HCT116 (cell line): ENCODE measurements around the gene FCHO2. TPM values are rescaled to one million over a fixed set of nuclear protein-coding genes. Genes with fewer than 3 reads are reported as not detected.

Experiments
- ATAC-seq: fragments of 200-7000 bp; cut with Tn5 transposase; 2 replicates; pipeline ENCODE4 v1.9.1; 2020; ENCODE audit warnings: mild to moderate bottlenecking, moderate library complexity
- BruUV-seq: library from RNA; stranded (reverse); fragments of 400-500 nt; replicated peaks from 2 replicates; lab custom pipeline; 2021; lab: Mats Ljungman, UMichigan
- CTCF ChIA-PET: fragments of 300-600 bp; sonication (Branson Sonifier 250); formaldehyde crosslinking; loops from one replicate; lab custom pipeline; 2021; ENCODE audit warnings: antibody characterized with exemption; lab: Charles Lee
- POLR2A ChIA-PET: fragments of 300-600, 350-600 bp; sonication (Branson Sonifier 250); formaldehyde crosslinking; loops from one replicate; lab custom pipeline; 2021; ENCODE audit warnings: antibody characterized with exemption; lab: Charles Lee
- RAD21 ChIA-PET, 2 experiments: fragments of 300-600 bp; sonication (Branson Sonifier 250); formaldehyde crosslinking; loops; one replicate each; lab custom pipeline; 2023; ENCODE audit warnings: low total read pairs in 2 of 2; ENCODE audit not compliant: uncharacterized antibody in 2 of 2, unreplicated experiment in 2 of 2, low non-redundant PET in 1 of 2; lab: Charles Lee
- DNase-seq: peaks from one replicate; pipeline ENCODE4 v3.0.0-alpha.2; 2010; ENCODE audit warnings: low read depth, low spot score
- H2AFZ ChIP-seq: fragments of 200-600 bp; shearing (Covaris generic), sonication (generic); 2 replicates; pipeline ENCODE4 v1.6.1; 2017; ENCODE audit warnings: low read depth, mixed run types, mixed read lengths, antibody characterized with exemption, low read length; ENCODE audit not compliant: poor library complexity, severe bottlenecking
- H3K27ac ChIP-seq: 2 replicates; pipeline ENCODE4 v1.5.1; 2012; ENCODE audit warnings: low read depth, low read length
- H3K27me3 ChIP-seq: fragments of 200-600 bp; sonication (generic); 2 replicates; pipeline ENCODE4 v1.6.1; 2016; ENCODE audit warnings: mixed run types, low read length, mixed read lengths; ENCODE audit not compliant: insufficient read depth
- H3K36me3 ChIP-seq, 2 experiments: fragments of 200-500 bp in 1 of 2; fragments of 200-600 bp in 1 of 2; sonication (Bioruptor generic) in 1 of 2; sonication (generic) in 1 of 2; 2 replicates each; pipeline versions ENCODE4 v1.5.1 to v1.6.1; 2014 to 2016; ENCODE audit warnings: low read length in 2 of 2, inconsistent platforms in 1 of 2, mixed read lengths in 1 of 2, mixed run types in 1 of 2; ENCODE audit not compliant: insufficient read depth in 2 of 2, control insufficient read depth in 1 of 2
- H3K4me1 ChIP-seq, 2 experiments: fragments of 200-600 bp in 1 of 2; sonication (generic) in 1 of 2; 2 replicates each; pipeline versions ENCODE4 v1.5.1 to v1.6.1; 2012 to 2017; ENCODE audit warnings: low read length in 2 of 2, inconsistent platforms in 1 of 2, mild to moderate bottlenecking in 1 of 2, mixed read lengths in 1 of 2, mixed run types in 1 of 2, moderate library complexity in 1 of 2; ENCODE audit not compliant: insufficient read depth in 2 of 2, control insufficient read depth in 1 of 2
- H3K4me2 ChIP-seq: fragments of 200-600 bp; sonication (generic); 2 replicates; pipeline ENCODE4 v1.6.1; 2017; ENCODE audit warnings: mixed run types, low read length, mixed read lengths
- H3K4me3 ChIP-seq, 2 experiments: fragments of 200-600 bp in 1 of 2; sonication (generic) in 1 of 2; replicated peaks in 1 of 2; 2 replicates each; pipeline ENCODE4 v1.5.1; 2011 to 2016; ENCODE audit warnings: low read length in 2 of 2, control low read depth in 1 of 2, low read depth in 1 of 2, mild to moderate bottlenecking in 1 of 2, mixed read lengths in 1 of 2, mixed run types in 1 of 2
- H3K79me2 ChIP-seq: fragments of 200-600 bp; sonication (generic); 2 replicates; pipeline ENCODE4 v1.6.1; 2017; ENCODE audit warnings: mild to moderate bottlenecking, mixed run types, low read length, moderate library complexity, mixed read lengths; ENCODE audit not compliant: insufficient read depth
- H3K9ac ChIP-seq: fragments of 200-600 bp; sonication (generic); 2 replicates; pipeline ENCODE4 v1.6.1; 2016; ENCODE audit warnings: low read length, mixed read lengths
- H3K9me2 ChIP-seq: fragments of 200-600 bp; sonication (generic), shearing (Covaris generic); 2 replicates; pipeline ENCODE4 v1.6.1; 2017; ENCODE audit warnings: mixed run types, mild to moderate bottlenecking, moderate library complexity; ENCODE audit not compliant: insufficient read depth
- H3K9me3 ChIP-seq, 2 experiments: fragments of 200-500 bp in 1 of 2; fragments of 200-600 bp in 1 of 2; sonication (Bioruptor generic) in 1 of 2; sonication (generic) in 1 of 2; 2 replicates each; pipeline ENCODE4 v1.6.1; 2014 to 2017; ENCODE audit warnings: low read length in 2 of 2, mixed read lengths in 2 of 2, inconsistent platforms in 1 of 2, low read depth in 1 of 2, mild to moderate bottlenecking in 1 of 2, mixed run types in 1 of 2, moderate library complexity in 1 of 2; ENCODE audit not compliant: control insufficient read depth in 1 of 2, insufficient read depth in 1 of 2
- H4K20me1 ChIP-seq: fragments of 200-600 bp; sonication (generic), shearing (Covaris generic); 2 replicates; pipeline ENCODE4 v1.6.1; 2017; ENCODE audit warnings: mixed run types, mild to moderate bottlenecking, moderate library complexity; ENCODE audit not compliant: insufficient read depth
- CBX3 ChIP-seq: IDR thresholded peaks from 2 replicates; pipeline ENCODE4 v1.6.1; 2012; ENCODE audit warnings: low read depth
- CEBPB ChIP-seq: IDR thresholded peaks from 2 replicates; pipeline ENCODE4 v1.6.1; 2012; ENCODE audit warnings: low read depth
- EGR1 ChIP-seq: IDR thresholded peaks from 2 replicates; pipeline ENCODE4 v1.6.1; 2012; ENCODE audit warnings: low read depth
- EZH2 ChIP-seq: fragments of 200-600 bp; sonication (generic); IDR thresholded peaks from 2 replicates; pipeline ENCODE4 v1.6.1; 2017; ENCODE audit warnings: antibody characterized with exemption, mixed run types
- EZH2phosphoT487 ChIP-seq: fragments of 200-600 bp; IDR thresholded peaks from 2 replicates; pipeline ENCODE4 v1.6.1; 2018; ENCODE audit warnings: antibody characterized with exemption, borderline replicate concordance
- JUND ChIP-seq: IDR thresholded peaks from 2 replicates; pipeline ENCODE4 v1.6.1; 2012
- SIN3A ChIP-seq: IDR thresholded peaks from 2 replicates; pipeline ENCODE4 v1.6.1; 2012; ENCODE audit warnings: low read depth
- SP1 ChIP-seq: IDR thresholded peaks from 2 replicates; pipeline ENCODE4 v1.6.1; 2012; ENCODE audit warnings: low read depth
- SRF ChIP-seq: IDR thresholded peaks from 2 replicates; pipeline ENCODE4 v1.6.1; 2012; ENCODE audit warnings: low read depth
- TCF7L2 ChIP-seq: IDR thresholded peaks from 2 replicates; pipeline ENCODE4 v1.7.0; 2011; ENCODE audit warnings: borderline replicate concordance, inconsistent platforms; ENCODE audit not compliant: insufficient read depth, insufficient read length; ENCODE audit errors: extremely low read depth
- YY1 ChIP-seq: IDR thresholded peaks from 2 replicates; pipeline ENCODE4 v1.6.1; 2011; ENCODE audit warnings: low read length, low read depth, moderate library complexity, mild to moderate bottlenecking; ENCODE audit not compliant: insufficient replicate concordance; ENCODE audit errors: extremely low read depth
- ZNF274 ChIP-seq: fragments of 200-500 bp; sonication (Bioruptor generic); IDR thresholded peaks from 2 replicates; pipeline ENCODE4 v1.6.1; 2014; ENCODE audit warnings: mild to moderate bottlenecking, low read depth, low read length, inconsistent platforms
- intact Hi-C: fragments of 100-400 bp; cut with micrococcal nuclease; formaldehyde crosslinking; loops from 2 replicates; pipeline ENCODE4 v1.10.0; 2022
- total RNA-seq: library from RNA; stranded (reverse); gene quantifications from one replicate; pipeline ENCODE4 v1.2.1, GENCODE V29; 2021; ENCODE audit not compliant: unreplicated experiment
- TF ChIP-seq, protein P1 (sequence below): IDR thresholded peaks from 2 replicates; pipeline ENCODE4 v1.6.1; 2012
- TF ChIP-seq, protein P2 (sequence below), 3 experiments: fragments of 200-600 bp in 1 of 3; sonication (generic) in 1 of 3; IDR thresholded peaks in 2 of 3; conservative IDR thresholded peaks in 1 of 3; 2 replicates each; pipeline ENCODE4 v1.5.1; 2012 to 2017; ENCODE audit warnings: low read depth in 2 of 3, low read length in 2 of 3, antibody characterized with exemption in 1 of 3, borderline replicate concordance in 1 of 3, control low read depth in 1 of 3, mild to moderate bottlenecking in 1 of 3, mixed read lengths in 1 of 3, mixed run types in 1 of 3, moderate library complexity in 1 of 3; ENCODE audit not compliant: insufficient read depth in 1 of 3
- TF ChIP-seq, protein P3 (sequence below): IDR thresholded peaks from 2 replicates; pipeline ENCODE4 v1.6.1; 2012; ENCODE audit warnings: low read depth

Gene FCHO2
- total RNA-seq, 1 experiment from 2014 or later = 18.7 TPM

DNA sequence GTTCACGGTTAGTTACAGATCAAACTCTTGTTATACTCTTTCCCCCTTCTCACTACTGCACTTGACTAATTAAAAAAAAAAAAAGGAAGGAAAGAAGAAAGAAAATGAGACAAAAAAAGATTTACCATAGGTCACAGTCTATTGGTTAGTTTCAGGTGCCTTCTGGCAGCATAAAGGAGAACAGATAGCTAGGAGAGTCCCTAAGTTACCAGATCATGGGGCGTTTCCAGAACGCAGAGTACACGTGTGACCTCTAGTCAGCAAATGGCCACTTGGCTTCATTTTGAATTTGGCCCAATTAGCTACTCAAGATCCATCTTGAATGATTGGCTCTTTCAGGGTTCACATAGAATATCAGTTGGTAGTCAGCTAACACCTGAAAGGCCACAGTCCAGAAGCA lies 144.3 kb downstream of the FCHO2 start:
- Histone ChIP-seq H4K20me1 (no peaks in the 10 kb centered on the region), H2AFZ (no peak overlapping the region), H3K9me2 (no peaks in the 10 kb centered on the region), H3K9me3 (no peaks in the 10 kb centered on the region), H3K36me3 (no peaks in the 10 kb centered on the region), H3K79me2 (no peaks in the 10 kb centered on the region), H3K4me3 (no peak overlapping the region), H3K27me3 (no peaks in the 10 kb centered on the region), H3K4me2 (no peak overlapping the region), H3K9ac (no peak overlapping the region), H3K4me1 (peaks cover 0 to 4% of the 10 kb centered on the region in 2 experiments; a peak in 1 of 4 replicates), H3K27ac (no peak overlapping the region)
- ChIA-PET RAD21 (no interaction called here), CTCF (interaction anchor here (0.6 kb wide), 1 partner anchor 17 kb away, joined by 3 read pairs; no protein-coding TSS in a partner anchor), POLR2A (no interaction called here)
- ATAC-seq (no peak), DNase-seq (no peak)
- BruUV-seq = no TSS peak
- TF ChIP-seq ZNF274 = no peak
- no peak for TF ChIP-seq JUND
- TF ChIP-seq SRF = no peak
- no peak for TF ChIP-seq SP1
- TF ChIP-seq EZH2 = no peak
- TF ChIP-seq EZH2phosphoT487 = no peak
- no peak for TF ChIP-seq CBX3
- no peak for TF ChIP-seq YY1
- TF ChIP-seq, protein P1, sequence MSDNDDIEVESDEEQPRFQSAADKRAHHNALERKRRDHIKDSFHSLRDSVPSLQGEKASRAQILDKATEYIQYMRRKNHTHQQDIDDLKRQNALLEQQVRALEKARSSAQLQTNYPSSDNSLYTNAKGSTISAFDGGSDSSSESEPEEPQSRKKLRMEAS = no peak
- TF ChIP-seq CEBPB = no peak
- TF ChIP-seq, protein P2, sequence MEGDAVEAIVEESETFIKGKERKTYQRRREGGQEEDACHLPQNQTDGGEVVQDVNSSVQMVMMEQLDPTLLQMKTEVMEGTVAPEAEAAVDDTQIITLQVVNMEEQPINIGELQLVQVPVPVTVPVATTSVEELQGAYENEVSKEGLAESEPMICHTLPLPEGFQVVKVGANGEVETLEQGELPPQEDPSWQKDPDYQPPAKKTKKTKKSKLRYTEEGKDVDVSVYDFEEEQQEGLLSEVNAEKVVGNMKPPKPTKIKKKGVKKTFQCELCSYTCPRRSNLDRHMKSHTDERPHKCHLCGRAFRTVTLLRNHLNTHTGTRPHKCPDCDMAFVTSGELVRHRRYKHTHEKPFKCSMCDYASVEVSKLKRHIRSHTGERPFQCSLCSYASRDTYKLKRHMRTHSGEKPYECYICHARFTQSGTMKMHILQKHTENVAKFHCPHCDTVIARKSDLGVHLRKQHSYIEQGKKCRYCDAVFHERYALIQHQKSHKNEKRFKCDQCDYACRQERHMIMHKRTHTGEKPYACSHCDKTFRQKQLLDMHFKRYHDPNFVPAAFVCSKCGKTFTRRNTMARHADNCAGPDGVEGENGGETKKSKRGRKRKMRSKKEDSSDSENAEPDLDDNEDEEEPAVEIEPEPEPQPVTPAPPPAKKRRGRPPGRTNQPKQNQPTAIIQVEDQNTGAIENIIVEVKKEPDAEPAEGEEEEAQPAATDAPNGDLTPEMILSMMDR (IDR thresholded peaks at IDR 0.05 in 2 of 3, conservative IDR thresholded peaks at IDR 0.05 in 1 of 3; ENCODE audit: borderline replicate concordance in 1 of 3, insufficient read depth in 1 of 3, low read depth in 2 of 3, low read length in 2 of 3) = no peak
- no peak for TF ChIP-seq EGR1
- TF ChIP-seq, protein P3, sequence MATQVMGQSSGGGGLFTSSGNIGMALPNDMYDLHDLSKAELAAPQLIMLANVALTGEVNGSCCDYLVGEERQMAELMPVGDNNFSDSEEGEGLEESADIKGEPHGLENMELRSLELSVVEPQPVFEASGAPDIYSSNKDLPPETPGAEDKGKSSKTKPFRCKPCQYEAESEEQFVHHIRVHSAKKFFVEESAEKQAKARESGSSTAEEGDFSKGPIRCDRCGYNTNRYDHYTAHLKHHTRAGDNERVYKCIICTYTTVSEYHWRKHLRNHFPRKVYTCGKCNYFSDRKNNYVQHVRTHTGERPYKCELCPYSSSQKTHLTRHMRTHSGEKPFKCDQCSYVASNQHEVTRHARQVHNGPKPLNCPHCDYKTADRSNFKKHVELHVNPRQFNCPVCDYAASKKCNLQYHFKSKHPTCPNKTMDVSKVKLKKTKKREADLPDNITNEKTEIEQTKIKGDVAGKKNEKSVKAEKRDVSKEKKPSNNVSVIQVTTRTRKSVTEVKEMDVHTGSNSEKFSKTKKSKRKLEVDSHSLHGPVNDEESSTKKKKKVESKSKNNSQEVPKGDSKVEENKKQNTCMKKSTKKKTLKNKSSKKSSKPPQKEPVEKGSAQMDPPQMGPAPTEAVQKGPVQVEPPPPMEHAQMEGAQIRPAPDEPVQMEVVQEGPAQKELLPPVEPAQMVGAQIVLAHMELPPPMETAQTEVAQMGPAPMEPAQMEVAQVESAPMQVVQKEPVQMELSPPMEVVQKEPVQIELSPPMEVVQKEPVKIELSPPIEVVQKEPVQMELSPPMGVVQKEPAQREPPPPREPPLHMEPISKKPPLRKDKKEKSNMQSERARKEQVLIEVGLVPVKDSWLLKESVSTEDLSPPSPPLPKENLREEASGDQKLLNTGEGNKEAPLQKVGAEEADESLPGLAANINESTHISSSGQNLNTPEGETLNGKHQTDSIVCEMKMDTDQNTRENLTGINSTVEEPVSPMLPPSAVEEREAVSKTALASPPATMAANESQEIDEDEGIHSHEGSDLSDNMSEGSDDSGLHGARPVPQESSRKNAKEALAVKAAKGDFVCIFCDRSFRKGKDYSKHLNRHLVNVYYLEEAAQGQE = no peak
- TF ChIP-seq TCF7L2 = no peak
- no peak for TF ChIP-seq SIN3A
- intact Hi-C loops = no loop called here
